CD4-positive, alpha-beta T cell treated with Interleukin-10 for 1 hour (primary cell): Measurements from ENCODE around the gene SHCBP1L.

Experiments
- DNase-seq: peaks from one replicate; pipeline ENCODE4 v3.0.0-alpha.2; 2020

Gene SHCBP1L

DNA sequence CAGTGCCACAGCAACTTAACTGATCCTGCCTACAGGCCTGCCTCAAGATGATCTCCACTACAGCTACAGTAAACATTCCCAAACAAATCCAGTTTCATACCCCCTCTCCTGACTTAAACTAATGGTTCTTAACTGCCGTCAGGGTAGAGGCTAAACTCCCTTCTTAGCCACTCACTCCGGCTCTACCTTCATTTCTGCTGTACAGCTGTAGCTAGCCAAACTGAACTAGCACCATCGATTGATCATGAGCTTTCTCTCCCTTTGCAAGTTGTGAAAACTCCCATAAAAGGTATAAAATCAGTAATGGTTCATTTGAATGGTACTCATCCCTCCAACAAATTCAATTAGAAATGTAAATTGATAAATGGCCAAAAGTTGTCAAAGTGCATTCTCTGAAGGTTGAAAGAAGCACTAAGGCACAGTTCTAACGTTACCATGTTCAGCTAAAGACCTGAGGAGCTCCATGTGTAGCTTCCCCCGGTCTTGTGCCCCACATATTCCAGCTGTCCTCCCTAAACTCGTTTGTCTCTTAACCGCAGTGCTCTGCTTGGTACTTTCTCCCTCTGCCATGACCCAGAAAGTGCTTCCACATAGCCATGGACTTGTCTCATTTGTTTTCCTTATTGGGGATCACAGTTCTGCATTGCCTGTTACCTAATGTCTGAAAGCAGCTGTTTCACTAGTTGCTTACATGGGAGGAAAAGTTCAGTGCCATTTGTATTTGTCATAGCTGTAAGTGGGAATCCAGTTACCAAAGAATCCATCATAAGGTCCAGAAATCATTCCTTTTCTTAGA is 64.0 kb downstream of the SHCBP1L start:
- DNase-seq: no peak

DNA sequence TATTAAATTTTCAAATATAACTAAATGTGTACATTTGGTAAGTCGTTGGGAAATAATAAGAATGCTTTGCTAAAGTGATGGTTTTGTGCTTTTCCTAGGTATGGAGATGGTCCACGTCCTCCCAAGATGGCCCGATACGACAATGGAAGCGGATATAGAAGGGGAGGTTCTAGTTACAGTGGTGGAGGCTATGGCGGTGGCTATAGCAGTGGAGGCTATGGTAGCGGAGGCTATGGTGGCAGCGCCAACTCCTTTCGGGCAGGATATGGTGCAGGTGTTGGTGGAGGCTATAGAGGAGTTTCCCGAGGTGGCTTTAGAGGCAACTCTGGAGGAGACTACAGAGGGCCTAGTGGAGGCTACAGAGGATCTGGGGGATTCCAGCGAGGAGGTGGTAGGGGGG is 66.0 kb downstream of the SHCBP1L start:
- DNase-seq: no peak

DNA sequence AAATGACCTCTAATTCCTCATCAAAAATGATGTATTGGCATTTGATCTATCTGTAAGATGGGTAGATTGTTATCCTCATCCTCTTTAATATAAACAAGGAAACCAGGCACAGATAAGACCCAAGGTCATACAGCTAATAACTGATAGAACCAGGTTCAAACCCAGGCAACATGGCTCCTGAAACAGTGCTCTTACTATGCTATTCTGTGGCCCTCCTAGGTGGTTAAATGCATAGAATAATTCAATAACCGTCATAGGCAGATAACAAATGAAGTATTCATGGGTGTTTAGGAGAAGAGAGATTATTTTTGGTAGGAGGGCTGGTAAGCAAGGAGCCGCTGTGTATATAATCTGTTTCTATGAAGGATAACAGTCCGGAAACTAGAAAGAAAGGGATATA is 67.4 kb downstream of the SHCBP1L start:
- DNase-seq: no peak

DNA sequence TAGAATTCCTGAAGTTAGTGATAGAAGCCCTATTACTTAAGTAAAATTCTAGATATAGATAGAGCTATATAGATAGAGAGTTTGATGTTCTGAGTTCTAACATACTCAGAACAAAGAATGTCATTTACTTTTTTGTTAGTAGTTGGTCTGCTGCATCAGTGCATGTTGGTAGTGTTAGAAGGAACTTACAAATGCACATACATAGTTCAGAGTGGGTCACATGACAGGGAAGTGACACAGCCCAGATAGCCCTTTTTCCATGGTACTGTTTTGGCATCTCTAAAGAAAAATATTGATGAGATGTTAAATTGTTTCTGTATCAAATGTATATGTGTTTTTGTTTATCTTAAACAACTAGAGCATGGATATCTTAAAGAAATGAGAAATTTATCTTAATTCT is 68.1 kb downstream of the SHCBP1L start:
- no peak for DNase-seq

DNA sequence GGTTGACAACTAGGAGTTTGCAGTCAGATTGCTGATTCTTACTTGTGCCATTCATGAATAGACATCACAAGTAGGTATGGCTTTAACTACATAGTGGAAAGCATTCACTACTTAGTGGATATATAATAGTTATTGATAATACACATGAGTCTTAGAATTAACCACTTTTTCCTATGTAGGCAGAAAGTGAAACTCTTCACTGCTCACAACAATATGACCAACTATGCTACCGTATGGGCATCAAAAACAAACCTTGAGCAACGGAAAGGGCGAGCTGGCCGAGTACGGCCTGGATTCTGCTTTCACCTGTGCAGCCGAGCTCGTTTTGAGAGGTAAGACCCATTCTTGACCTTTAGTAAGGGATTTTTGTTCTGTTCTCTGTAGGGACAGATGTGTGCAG is 75.1 kb downstream of the SHCBP1L start:
- no peak for DNase-seq

DNA sequence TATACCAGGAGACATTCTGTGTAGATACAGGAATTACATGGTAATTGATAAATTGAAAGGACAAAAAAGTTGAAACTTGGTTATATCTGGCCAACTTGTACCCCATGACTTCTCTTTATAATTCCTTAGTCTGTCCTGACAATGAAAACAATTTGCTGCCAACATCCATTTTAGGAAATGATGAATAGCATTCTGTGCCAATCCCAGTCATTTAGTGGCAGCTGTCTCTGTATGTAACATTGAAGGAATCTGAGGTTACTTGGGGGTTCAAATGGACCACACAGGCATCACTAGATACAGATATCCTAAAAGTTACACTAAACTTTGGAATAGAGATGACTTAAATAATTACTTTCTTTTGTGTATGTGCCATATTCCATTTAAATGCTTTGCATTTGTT is 75.6 kb downstream of the SHCBP1L start:
- no peak for DNase-seq

DNA sequence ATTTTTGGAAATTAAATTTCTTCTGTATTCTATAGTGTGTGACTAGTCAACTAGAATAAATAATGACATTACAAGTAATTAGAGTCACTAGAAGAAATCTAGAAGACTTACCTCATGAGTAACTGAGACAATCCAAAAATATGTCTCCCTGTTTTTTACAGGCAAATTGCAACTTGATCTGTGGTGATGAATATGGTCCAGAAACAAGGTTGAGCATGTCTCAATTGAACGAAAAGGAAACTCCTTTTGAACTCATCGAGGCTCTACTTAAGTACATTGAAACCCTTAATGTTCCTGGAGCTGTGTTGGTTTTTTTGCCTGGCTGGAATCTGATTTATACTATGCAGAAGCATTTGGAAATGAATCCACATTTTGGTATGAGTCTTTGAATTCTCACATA is 77.1 kb downstream of the SHCBP1L start:
- DNase-seq: no peak

DNA sequence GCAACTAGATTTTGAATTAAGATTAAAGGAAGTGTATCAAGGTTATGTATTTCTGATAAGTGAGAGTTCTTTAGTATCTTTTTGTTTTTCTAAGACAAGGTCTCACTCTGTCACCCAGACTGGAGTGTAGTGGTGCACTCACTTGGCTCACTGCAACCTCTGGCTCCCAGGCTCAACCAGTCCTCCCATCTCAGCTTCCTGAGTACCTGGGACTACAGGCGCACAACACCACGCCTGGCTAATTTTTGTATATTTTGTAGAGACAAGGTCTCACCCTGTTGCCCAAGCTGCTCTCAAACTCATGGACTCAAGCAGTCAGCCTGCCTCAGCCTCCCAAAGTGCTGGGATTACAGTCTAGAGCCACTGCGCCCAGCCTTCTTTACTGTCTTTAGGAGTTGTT is 80.1 kb downstream of the SHCBP1L start:
- no peak for DNase-seq

DNA sequence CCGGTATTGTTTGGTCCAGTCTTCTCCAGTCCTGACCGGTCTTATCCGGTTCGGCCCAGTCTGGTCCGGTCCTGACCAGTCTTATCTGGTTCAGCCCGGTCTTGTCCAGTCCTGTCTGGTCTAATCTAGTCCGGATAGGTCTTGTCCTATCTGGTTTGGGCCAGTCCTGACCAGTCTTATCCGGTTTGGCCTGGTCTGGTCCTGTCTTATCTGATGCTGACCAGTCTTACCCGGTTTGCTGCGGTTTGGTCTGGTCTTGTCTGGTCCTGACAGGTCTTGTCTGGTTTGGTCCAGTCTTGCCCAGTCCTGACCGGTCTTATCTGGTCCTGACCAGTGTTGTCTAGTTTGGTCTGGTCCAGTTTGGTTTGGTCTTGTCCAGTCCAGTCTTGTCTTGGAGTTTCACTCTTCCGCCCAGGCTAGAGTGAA is 83.7 kb downstream of the SHCBP1L start:
- no peak for DNase-seq

DNA sequence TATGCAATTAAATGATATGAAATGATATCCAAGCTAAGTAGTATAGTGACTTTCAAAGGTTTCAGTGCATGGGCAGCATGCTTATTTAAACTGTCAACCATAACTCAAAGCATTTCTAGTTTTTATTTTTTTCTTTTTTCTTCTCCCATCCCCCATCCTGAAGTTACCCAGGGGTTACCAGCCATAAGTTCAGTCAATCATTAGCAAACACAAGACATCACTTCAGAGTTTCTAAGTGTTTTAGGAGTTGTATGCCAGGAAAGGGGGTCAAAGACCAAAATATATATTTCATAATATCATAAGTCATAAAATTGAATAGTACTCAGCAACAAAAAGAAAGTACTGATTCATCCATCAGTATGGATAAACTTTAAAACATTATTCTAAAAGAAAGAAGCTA is 85.1 kb downstream of the SHCBP1L start:
- no peak for DNase-seq

DNA sequence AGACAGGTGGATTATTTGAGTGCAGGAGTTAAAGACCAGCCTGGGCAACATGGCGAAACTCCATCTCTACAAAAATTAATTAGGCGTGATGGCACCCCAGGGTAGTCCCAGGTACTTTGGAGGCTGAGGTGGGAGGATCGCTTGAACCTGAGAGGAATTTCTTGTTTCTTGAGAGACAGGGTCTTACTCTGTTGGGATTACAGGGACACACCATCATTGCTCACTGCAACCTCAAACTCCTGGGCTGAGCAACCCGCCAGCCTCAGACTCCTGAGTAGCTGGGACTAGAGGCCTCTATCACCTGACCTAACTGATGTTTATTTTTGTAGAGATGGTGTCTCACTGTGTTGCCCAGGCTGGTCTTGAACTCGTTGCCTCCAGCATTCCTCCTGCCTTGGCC is 89.0 kb downstream of the SHCBP1L start:
- no peak for DNase-seq

DNA sequence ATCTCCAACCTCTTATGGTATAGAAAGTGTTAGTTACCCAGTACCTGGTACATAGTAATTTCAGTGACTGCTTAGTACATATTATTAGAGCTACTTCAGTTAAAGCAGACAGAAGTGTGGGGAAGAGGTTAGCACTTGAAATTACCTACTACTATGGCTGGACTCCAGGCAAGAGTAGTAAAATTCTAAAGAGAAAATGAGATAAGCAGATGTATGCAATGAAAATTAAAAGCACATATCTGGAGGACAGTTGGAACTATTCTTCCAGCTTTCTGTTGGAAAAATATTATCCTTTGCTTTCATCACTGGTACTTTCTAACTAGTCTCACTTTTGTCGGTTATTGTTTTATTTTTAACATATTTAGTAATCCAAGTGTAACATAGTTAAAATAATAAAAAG is 90.1 kb downstream of the SHCBP1L start:
- no peak for DNase-seq

DNA sequence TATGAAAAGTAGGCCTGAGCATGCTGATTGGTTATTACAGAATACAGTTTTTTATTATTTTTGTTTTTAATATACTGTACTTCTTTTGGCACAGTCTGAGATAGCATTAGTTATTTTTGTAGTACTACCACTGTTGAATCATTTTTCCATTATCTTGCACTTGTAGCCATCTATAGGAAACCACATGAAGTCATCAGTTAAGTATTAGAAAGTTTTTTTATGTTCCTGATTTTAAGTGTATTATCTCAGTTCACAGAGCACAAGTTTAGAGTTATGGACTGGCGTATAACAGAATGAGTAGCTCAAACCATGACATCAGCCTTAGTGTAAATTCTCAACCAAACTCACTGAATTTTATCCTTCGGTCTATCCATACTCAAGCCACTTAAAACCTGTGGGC is 91.0 kb downstream of the SHCBP1L start:
- DNase-seq: no peak

DNA sequence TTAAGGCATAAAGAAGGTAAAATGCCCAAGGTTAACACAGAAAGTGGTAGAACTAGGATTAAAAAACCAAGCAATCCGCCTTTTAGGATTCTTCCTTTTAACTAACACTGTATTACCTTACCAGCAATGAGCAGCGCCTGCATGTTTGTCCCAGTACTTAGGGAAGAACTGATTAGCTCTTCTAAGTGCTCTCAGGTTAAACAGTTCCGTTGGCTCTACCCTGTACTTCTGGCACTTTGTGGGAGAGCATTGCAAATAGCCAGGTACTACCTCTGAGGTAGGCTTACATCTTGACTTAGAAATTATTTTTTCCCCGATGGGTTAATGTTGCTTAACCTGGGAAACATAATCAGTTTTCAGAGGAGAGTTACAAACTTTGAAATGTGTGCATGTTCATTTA is 92.3 kb downstream of the SHCBP1L start:
- DNase-seq: no peak

DNA sequence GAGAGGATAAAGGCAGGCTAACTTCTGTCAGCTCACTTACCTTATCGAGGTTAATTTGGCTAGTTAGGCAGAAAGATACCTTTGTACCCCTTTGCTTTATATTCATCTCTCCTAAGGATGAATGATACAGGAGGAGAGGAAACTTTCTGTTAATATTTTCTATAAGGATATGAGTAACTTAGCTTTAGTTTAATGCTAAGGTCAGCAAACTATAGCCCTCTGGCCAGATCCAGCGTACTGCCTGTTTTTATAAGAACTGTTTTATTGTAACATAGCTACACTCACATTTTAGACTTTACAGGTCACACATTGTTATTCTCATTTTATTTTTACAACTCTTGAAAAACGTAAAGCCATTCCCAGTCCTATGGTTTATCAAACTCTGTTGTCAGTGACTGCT is 95.8 kb downstream of the SHCBP1L start:
- no peak for DNase-seq

DNA sequence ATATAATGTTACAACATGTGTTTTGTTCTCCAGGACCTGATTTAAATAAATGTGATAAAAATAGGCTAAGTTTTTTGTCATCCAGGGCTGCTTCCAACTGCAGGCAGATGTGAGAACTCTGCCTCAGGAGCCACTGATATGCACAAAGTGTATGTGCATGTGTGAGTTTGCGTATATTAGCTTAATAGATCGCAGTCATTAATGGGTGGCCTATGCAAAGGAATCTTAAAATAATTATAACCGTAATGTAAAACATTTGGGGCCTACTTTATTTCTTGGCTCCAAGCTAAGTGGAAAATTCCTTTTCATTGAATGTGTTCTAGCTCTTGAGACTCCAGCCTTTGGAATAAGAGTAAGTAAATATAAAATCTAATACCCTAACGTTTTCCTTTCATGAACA is 97.1 kb downstream of the SHCBP1L start:
- no peak for DNase-seq

DNA sequence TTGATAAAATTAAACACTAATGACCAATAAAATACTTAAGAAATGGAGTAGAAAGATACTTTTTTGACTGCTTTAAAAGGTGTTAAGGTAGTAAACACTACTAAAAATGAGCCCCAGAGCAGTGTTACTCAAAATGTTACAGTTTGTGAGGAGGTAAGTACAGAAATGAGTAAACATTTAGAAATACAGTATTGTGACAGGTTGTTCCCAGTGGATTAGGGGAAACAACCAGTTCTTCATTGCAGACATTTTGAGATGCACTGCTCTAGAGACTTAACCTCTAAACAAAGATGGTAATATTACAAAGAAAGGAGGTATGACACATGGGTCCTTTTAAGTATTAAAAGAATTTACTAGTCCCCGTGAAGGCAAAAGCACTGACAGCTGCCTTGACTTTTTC is 101.1 kb downstream of the SHCBP1L start:
- DNase-seq: no peak

DNA sequence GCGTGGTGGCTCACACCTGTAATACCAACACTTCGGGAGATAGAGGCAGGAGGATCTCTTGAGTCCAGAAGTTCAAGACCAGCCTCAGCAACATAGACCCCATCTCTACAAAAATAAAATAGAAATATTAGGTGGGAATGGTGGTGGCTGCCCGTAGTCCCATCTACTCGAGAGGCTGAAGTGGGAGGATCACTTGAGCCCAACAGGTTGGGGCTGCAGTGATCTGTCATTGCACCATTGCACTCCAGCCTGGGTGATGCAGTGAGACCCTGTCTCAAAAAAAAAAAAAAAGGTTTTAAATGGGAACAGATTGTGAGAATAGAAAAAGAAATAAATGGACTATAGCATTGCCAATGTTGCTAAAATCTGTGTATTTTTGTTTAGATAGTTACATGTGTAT is 102.6 kb downstream of the SHCBP1L start:
- DNase-seq: no peak
